Measurements from ENCODE around the gene USP17L18. TPM values are rescaled to one million over a fixed set of nuclear protein-coding genes. Genes with fewer than 3 reads are reported as not detected.
"Not testable (repeated sequence)": the region's sequence is repeated elsewhere in the genome, so short reads cannot be mapped to it uniquely, and the experiment has no call there.

The USP17L18 gene
- polyA plus RNA-seq, 1 donor (not counting 4 experiments of a cell fraction or from before 2014, with no cell fraction given) = not detected

DNA sequence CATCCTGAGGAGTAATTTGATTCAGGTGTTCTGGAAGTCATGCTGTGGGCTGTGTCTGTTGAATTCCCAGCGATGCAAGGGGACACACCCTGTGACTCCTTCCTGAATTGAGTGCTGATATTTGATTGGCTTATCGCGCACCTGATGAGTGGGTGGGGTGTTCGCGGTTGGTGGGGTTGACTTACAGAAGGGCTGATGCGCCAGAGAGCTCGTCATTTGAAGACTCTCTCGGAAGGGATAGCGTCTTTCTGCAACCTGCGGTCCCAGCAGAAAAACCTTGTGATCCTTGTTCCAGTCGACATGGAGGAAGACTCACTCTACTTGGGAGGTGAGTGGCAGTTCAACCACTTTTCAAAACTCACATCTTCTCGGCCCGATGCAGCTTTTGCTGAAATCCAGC is 28.6 kb upstream of the USP17L18 start, which contains the start of gene USP17L12:
TSS of gene USP17L12 (plus strand) at position 301 of the 400 bp plus-strand sequence. CDS start at position 301, 0 bp downstream.
- H3K9ac ChIP-seq (ENCODE audit: control insufficient read depth, extremely low read depth, insufficient read depth, low read length); H3K27ac ChIP-seq (ENCODE audit: control insufficient read depth, insufficient read depth, low read length); H3K79me2 ChIP-seq (ENCODE audit: control insufficient read depth, insufficient read depth, low read length); H3K4me1 ChIP-seq (ENCODE audit: control insufficient read depth, extremely low read depth, insufficient read depth, low read length); H3K9me1 ChIP-seq (ENCODE audit: control insufficient read depth, extremely low read depth, insufficient read depth, low read length); H3K4me3 ChIP-seq (ENCODE audit: control insufficient read depth in 2 of 3, extremely low read depth in 1 of 3, insufficient read depth in 2 of 3, low read depth in 1 of 3, low read length in 3 of 3); H3K36me3 ChIP-seq (ENCODE audit: control insufficient read depth in 2 of 2, extremely low read depth in 1 of 2, insufficient read depth in 2 of 2, low read length in 2 of 2); H3K9me3 ChIP-seq (ENCODE audit: control insufficient read depth, low read depth, low read length); H3K4me2 ChIP-seq (ENCODE audit: control insufficient read depth, extremely low read depth, insufficient read depth, low read depth, low read length); H4K20me1 ChIP-seq (ENCODE audit: control insufficient read depth, extremely low read depth, insufficient read depth, low read length); DNase-seq (ENCODE audit: low read depth, low spot score); dilution Hi-C loops (cut with MboI; ENCODE audit: extremely low pct_ligation_motif_present, low sequenced_read_pairs); H2AFZ ChIP-seq (ENCODE audit: control insufficient read depth, low read length); FAIRE-seq; H3K27me3 ChIP-seq (ENCODE audit: control insufficient read depth, extremely low read depth, insufficient read depth, low read length): not testable (repeated sequence)

DNA sequence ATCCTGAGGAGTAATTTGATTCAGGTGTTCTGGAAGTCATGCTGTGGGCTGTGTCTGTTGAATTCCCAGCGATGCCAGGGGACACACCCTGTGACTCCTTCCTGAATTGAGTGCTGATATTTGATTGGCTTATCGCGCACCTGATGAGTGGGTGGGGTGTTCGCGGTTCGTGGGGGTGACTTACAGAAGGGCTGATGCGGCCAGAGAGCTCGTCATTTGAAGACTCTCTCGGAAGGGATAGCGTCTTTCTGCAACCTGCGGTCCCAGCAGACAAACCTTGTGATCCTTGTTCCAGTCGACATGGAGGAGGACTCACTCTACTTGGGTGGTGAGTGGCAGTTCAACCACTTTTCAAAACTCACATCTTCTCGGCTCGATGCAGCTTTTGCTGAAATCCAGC is 23.8 kb upstream of the USP17L18 start, which contains the start of gene USP17L13:
TSS of gene USP17L13 (plus strand) at position 301 of the 400 bp plus-strand sequence. CDS start at position 301, 0 bp downstream.
- H3K27ac ChIP-seq (ENCODE audit: control insufficient read depth, insufficient read depth, low read length); H3K79me2 ChIP-seq (ENCODE audit: control insufficient read depth, insufficient read depth, low read length); DNase-seq (ENCODE audit: low read depth, low spot score); H3K4me1 ChIP-seq (ENCODE audit: control insufficient read depth, extremely low read depth, insufficient read depth, low read length); H2AFZ ChIP-seq (ENCODE audit: control insufficient read depth, low read length); H3K9ac ChIP-seq (ENCODE audit: control insufficient read depth, extremely low read depth, insufficient read depth, low read length); H3K27me3 ChIP-seq (ENCODE audit: control insufficient read depth, extremely low read depth, insufficient read depth, low read length); FAIRE-seq; H4K20me1 ChIP-seq (ENCODE audit: control insufficient read depth, extremely low read depth, insufficient read depth, low read length); H3K4me2 ChIP-seq (ENCODE audit: control insufficient read depth, extremely low read depth, insufficient read depth, low read depth, low read length); H3K36me3 ChIP-seq (ENCODE audit: control insufficient read depth in 2 of 2, extremely low read depth in 1 of 2, insufficient read depth in 2 of 2, low read length in 2 of 2); dilution Hi-C loops (cut with MboI; ENCODE audit: extremely low pct_ligation_motif_present, low sequenced_read_pairs); H3K9me3 ChIP-seq (ENCODE audit: control insufficient read depth, low read depth, low read length); H3K9me1 ChIP-seq (ENCODE audit: control insufficient read depth, extremely low read depth, insufficient read depth, low read length); H3K4me3 ChIP-seq (ENCODE audit: control insufficient read depth in 2 of 3, extremely low read depth in 1 of 3, insufficient read depth in 2 of 3, low read depth in 1 of 3, low read length in 3 of 3): not testable (repeated sequence)

DNA sequence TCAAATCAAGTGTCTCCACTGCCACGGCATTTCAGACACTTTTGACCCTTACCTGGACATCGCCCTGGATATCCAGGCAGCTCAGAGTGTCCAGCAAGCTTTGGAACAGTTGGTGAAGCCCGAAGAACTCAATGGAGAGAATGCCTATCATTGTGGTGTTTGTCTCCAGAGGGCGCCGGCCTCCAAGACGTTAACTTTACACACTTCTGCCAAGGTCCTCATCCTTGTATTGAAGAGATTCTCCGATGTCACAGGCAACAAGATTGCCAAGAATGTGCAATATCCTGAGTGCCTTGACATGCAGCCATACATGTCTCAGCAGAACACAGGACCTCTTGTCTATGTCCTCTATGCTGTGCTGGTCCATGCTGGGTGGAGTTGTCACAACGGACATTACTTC is 18.2 kb upstream of the USP17L18 start:
- H3K36me3 ChIP-seq (ENCODE audit: control insufficient read depth in 2 of 2, extremely low read depth in 1 of 2, insufficient read depth in 2 of 2, low read length in 2 of 2); H2AFZ ChIP-seq (ENCODE audit: control insufficient read depth, low read length); H3K9me1 ChIP-seq (ENCODE audit: control insufficient read depth, extremely low read depth, insufficient read depth, low read length); H3K9me3 ChIP-seq (ENCODE audit: control insufficient read depth, low read depth, low read length); H3K27ac ChIP-seq (ENCODE audit: control insufficient read depth, insufficient read depth, low read length); H3K27me3 ChIP-seq (ENCODE audit: control insufficient read depth, extremely low read depth, insufficient read depth, low read length); H3K4me1 ChIP-seq (ENCODE audit: control insufficient read depth, extremely low read depth, insufficient read depth, low read length); dilution Hi-C loops (cut with MboI; ENCODE audit: extremely low pct_ligation_motif_present, low sequenced_read_pairs); FAIRE-seq; H3K9ac ChIP-seq (ENCODE audit: control insufficient read depth, extremely low read depth, insufficient read depth, low read length); H3K79me2 ChIP-seq (ENCODE audit: control insufficient read depth, insufficient read depth, low read length); H3K4me2 ChIP-seq (ENCODE audit: control insufficient read depth, extremely low read depth, insufficient read depth, low read depth, low read length); H4K20me1 ChIP-seq (ENCODE audit: control insufficient read depth, extremely low read depth, insufficient read depth, low read length); H3K4me3 ChIP-seq (ENCODE audit: control insufficient read depth in 2 of 3, extremely low read depth in 1 of 3, insufficient read depth in 2 of 3, low read depth in 1 of 3, low read length in 3 of 3); DNase-seq (ENCODE audit: low read depth, low spot score): not testable (repeated sequence)

DNA sequence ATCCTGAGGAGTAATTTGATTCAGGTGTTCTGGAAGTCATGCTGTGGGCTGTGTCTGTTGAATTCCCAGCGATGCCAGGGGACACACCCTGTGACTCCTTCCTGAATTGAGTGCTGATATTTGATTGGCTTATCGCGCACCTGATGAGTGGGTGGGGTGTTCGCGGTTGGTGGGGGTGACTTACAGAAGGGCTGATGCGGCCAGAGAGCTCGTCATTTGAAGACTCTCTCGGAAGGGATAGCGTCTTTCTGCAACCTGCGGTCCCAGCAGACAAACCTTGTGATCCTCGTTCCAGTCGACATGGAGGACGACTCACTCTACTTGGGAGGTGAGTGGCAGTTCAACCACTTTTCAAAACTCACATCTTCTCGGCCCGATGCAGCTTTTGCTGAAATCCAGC is 14.3 kb upstream of the USP17L18 start, which contains the start of gene USP17L15:
TSS of gene USP17L15 (plus strand) at position 301 of the 400 bp plus-strand sequence. CDS start at position 301, 0 bp downstream.
- DNase-seq (ENCODE audit: low read depth, low spot score); dilution Hi-C loops (cut with MboI; ENCODE audit: extremely low pct_ligation_motif_present, low sequenced_read_pairs): not testable (repeated sequence)

DNA sequence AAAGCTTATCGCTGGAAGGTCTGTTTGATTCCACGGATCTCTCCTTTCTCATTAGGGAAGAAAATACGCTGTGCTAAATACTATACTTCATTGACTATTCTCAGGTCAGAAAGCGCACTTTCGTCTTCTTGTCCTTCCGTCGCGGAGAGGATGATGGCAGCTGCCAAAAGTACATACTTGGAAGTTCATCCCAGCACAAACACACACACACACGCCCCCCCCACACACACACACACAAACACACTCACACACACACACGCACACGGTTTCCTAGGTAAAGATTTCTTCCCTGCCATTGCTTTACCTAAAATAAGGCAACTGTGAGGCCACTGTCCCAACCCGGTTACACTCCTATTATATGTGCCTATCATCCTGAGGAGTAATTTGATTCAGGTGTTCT is 10.0 kb upstream of the USP17L18 start:
- H3K27ac ChIP-seq (ENCODE audit: control insufficient read depth, insufficient read depth, low read length); H3K27me3 ChIP-seq (ENCODE audit: control insufficient read depth, extremely low read depth, insufficient read depth, low read length); dilution Hi-C loops (cut with MboI; ENCODE audit: extremely low pct_ligation_motif_present, low sequenced_read_pairs): not testable (repeated sequence)

More for the DNA sequence above, 14.3 kb upstream of the USP17L18 start, which contains the start of gene USP17L15:
- H3K36me3 ChIP-seq (ENCODE audit: control insufficient read depth in 2 of 2, extremely low read depth in 1 of 2, insufficient read depth in 2 of 2, low read length in 2 of 2); H2AFZ ChIP-seq (ENCODE audit: control insufficient read depth, low read length); H3K4me3 ChIP-seq (ENCODE audit: control insufficient read depth in 2 of 3, extremely low read depth in 1 of 3, insufficient read depth in 2 of 3, low read depth in 1 of 3, low read length in 3 of 3); H3K27ac ChIP-seq (ENCODE audit: control insufficient read depth, insufficient read depth, low read length); H3K4me1 ChIP-seq (ENCODE audit: control insufficient read depth, extremely low read depth, insufficient read depth, low read length); H3K27me3 ChIP-seq (ENCODE audit: control insufficient read depth, extremely low read depth, insufficient read depth, low read length); H4K20me1 ChIP-seq (ENCODE audit: control insufficient read depth, extremely low read depth, insufficient read depth, low read length); H3K9me1 ChIP-seq (ENCODE audit: control insufficient read depth, extremely low read depth, insufficient read depth, low read length); H3K9me3 ChIP-seq (ENCODE audit: control insufficient read depth, low read depth, low read length); FAIRE-seq; H3K4me2 ChIP-seq (ENCODE audit: control insufficient read depth, extremely low read depth, insufficient read depth, low read depth, low read length); H3K79me2 ChIP-seq (ENCODE audit: control insufficient read depth, insufficient read depth, low read length); H3K9ac ChIP-seq (ENCODE audit: control insufficient read depth, extremely low read depth, insufficient read depth, low read length): not testable (repeated sequence)

More for the DNA sequence above, 10.0 kb upstream of the USP17L18 start:
- not testable (repeated sequence) for H2AFZ ChIP-seq (ENCODE audit: control insufficient read depth, low read length); DNase-seq (ENCODE audit: low read depth, low spot score); H3K4me2 ChIP-seq (ENCODE audit: control insufficient read depth, extremely low read depth, insufficient read depth, low read depth, low read length); H3K4me3 ChIP-seq (ENCODE audit: control insufficient read depth in 2 of 3, extremely low read depth in 1 of 3, insufficient read depth in 2 of 3, low read depth in 1 of 3, low read length in 3 of 3); FAIRE-seq; H3K9me1 ChIP-seq (ENCODE audit: control insufficient read depth, extremely low read depth, insufficient read depth, low read length); H3K79me2 ChIP-seq (ENCODE audit: control insufficient read depth, insufficient read depth, low read length); H3K4me1 ChIP-seq (ENCODE audit: control insufficient read depth, extremely low read depth, insufficient read depth, low read length); H3K9ac ChIP-seq (ENCODE audit: control insufficient read depth, extremely low read depth, insufficient read depth, low read length); H3K36me3 ChIP-seq (ENCODE audit: control insufficient read depth in 2 of 2, extremely low read depth in 1 of 2, insufficient read depth in 2 of 2, low read length in 2 of 2); H3K9me3 ChIP-seq (ENCODE audit: control insufficient read depth, low read depth, low read length); H4K20me1 ChIP-seq (ENCODE audit: control insufficient read depth, extremely low read depth, insufficient read depth, low read length)
